HuH-7 (cell line): Measurements from ENCODE around the gene TPI1.

ENCODE experiments used
- DNase-seq: peaks from one replicate; pipeline ENCODE4 v3.0.0; 2011; ENCODE audit warnings: low spot score

TPI1 gene

DNA sequence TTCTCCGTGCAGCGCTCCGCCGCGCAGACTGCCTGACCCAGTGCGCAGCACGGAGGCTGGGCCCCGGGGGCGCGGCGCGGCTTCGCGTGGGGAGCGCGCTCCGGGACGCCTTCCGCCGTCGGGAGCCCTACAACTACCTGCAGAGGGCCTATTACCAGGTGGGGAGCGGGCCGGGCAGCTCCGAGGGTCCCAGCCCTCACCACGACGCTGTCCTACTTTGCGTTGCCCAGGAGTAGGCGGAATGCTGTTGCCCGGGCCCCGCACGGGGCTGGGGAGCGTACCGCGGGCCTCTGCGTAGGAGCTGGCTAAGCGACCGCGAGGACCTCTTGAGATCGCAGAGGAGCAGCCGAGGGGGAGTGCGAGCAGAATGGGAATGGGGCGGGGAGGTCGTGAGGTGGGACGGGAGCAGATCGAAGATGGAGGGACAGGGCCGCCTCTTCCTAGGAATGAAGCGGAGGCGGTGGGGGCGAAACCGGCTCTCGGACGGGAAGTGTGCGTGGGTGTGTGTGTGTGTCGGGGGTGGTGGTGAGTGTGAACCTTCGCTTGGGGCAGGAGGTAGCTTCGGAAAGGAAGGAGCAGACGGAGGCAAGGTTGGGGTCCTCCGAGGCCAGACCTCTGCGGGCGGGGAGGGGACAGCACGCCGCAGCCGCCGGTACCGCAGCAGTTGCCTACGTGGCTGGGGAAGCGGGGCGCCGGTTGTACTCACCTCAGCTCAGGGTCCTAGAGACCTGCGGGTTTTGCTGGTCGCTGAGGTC lies 38.4 kb upstream of the TPI1 start:
- peak; percentile 58 for DNase-seq

GRCh38 chr12:6829536-6830220 lies 37.7 kb upstream of the TPI1 start:
- DNase-seq: peak; percentile 86

DNA sequence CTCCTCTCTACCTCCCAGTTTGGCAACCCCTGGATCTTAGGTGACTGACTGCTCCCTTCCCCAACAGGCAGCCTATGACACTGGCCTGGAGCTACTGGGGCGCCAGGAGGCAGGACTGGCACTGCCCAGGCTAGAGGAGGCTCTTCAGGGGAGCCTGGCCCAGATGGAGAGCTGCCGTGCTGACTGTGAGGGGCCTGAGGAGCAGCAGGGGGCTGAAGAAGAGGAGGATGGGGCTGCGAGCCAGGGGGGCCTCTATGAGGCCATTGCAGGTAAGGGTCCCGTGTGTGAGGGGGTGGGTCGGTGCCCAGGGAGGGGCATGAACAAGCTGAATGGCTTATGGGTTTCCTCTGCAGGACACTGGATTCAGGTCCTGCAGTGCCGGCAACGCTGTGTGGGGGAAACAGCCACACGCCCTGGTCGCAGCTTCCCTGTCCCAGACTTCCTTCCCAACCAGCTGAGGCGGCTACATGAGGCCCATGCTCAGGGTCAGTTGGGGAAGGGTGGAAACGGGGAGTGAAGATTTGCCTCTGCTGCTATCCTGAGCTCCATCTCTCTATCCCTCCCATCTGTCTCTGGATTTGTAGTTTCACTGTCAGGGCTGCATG lies 36.9 kb upstream of the TPI1 start:
- no peak for DNase-seq

DNA sequence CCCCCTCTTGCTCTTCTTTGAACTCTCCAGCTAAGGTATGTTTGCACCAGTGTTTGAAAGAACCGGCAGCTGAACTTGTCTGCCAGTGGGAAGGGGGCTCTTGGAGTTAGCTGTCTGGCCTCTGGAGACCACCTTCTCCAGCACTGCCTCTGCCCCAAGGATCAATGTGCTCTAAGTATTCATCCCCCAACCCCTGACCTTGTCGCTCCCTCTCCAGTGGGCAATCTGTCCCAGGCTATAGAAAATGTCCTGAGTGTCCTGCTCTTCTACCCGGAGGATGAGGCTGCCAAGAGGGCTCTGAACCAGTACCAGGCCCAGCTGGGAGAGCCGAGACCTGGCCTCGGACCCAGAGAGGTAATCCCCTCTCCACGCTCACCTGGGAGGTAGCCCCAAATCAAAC lies 36.3 kb upstream of the TPI1 start:
- no peak for DNase-seq

DNA sequence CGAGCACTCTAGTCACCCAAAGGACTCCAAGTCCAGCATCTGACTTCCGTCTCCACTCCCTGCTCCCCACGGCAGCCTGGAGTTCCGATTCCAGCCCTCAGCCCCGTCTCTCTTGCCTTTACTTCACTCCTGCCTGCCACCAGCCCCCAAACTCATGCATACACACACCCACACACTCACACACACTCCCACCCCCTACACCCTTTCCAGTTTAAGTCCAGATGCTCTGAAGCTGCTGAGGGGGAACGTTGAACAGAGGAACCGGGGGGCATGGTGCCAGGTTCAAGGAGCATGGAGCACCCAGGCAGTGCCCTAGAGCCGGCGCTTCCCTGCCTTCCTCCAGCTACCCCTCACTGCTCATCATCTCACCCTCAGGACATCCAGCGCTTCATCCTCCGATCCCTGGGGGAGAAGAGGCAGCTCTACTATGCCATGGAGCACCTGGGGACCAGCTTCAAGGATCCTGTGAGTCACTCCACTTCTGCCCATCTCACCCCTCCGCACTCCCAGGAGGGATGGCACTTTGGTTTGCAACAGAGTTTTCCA lies 35.8 kb upstream of the TPI1 start:
- no peak for DNase-seq

- no peak for DNase-seq
These were observed 35.2 kb upstream of the TPI1 start for GRCh38 chr12:6832125-6832524.

DNA sequence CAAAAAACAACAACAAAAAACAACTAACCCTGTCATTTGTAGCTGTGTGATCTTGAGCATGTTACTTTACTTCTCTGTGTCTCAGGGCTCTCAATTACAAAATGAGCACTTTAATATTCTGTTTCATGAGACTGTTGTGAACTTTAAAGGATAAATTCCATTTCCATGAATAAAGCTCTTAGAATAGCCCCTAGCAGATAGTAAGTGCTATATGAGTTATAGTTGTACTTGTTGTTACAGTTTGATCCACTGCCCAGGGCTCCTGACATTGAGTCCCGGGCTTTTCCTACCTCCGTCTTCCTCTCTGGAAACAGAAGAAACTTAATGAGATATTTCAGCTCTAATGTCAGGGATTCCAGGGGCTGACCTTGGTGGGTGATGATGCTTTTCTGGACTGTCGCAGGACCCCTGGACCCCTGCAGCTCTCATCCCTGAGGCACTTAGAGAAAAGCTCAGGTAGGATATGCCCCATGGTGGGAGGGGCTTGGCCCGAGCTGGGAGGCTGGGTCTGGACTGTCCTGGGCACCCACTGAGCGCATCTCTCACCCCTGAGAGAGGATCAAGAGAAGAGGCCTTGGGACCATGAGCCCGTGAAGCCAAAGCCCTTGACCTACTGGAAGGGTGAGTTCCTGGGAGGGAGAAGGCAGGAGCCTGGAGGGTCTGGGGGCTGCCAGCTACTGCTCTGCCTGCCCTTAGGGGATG lies 34.0 kb upstream of the TPI1 start:
- DNase-seq: no peak

GRCh38 chr12:6834254-6834653 lies 33.1 kb upstream of the TPI1 start:
- no peak for DNase-seq

DNA sequence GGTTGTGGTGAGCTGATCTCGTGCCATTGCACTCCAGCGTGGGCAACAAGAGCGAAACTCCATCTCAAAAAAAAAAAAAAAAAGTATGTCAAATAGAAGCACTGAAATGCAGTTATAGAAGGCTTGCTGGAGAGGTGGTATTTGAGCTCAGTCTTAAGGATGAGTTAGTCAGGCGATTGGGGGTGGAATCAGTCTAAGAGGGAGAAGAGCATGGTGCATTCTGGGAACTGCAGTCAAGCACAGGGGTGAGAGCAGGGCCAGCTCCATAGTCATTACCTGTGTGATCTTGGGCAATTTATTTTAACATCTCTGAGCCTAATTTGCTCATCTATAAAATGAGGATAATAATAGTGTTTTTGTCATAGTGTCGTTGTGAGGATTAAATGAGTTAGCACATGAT lies 32.5 kb upstream of the TPI1 start:
- DNase-seq: no peak

DNA sequence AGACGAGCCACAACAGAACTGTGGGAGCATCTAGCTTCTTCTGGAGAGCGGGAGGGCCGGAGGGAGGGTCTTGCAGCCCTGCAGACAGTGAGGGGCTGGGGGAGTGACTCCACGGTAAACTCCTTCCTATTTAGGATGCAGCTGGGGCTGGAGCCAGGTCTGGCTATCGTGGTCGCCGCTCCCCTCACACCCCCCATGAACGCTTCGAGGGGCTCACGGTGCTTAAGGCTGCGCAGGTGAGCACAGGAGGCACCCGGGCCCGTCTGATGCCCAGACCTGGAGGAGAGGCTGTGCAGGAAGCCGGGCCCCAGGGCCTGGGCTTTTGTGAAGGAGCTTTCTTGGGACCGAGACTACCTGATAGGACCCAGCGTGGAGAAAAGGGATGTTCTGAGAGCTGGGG lies 30.5 kb upstream of the TPI1 start:
- DNase-seq: no peak

- DNase-seq: no peak
These were observed 29.8 kb upstream of the TPI1 start for GRCh38 chr12:6837370-6838060.

- DNase-seq: no peak
These were observed 28.5 kb upstream of the TPI1 start for GRCh38 chr12:6838854-6839253.

DNA sequence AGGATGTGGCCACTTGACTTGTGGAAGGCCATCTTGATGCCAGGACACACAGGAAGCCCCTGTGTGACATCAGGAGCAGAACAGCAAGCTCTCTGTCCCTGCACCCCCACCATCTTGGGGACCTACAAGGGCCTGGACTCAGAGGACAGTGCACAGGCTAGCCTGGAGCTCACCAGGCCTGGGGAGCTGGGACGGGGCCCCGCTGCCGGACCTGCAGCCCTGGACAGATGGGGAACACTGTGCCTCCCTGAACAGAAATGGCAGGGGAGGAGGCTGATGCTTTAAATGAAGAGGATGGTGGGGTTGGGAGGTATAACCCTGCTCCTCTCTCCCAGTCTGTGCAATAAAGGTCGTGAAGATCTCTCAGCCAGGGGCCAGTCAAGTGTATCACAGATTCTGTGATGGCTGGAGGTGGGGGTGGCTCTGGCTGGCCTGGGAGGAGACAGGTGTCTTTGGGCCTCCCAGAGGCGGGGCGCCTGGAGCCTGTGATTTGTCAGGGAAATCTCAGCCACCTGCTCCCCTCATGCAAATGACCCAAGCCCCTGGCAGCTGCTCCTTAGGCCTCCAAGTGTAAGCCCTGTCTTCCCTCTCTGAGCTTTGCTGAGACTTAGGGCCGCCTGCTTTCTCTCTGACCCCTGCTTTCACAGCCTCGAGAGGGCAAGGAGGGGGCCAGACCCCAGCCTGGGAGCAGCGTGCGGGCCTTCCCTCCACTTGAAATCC lies 27.7 kb upstream of the TPI1 start:
- DNase-seq: no peak

DNA sequence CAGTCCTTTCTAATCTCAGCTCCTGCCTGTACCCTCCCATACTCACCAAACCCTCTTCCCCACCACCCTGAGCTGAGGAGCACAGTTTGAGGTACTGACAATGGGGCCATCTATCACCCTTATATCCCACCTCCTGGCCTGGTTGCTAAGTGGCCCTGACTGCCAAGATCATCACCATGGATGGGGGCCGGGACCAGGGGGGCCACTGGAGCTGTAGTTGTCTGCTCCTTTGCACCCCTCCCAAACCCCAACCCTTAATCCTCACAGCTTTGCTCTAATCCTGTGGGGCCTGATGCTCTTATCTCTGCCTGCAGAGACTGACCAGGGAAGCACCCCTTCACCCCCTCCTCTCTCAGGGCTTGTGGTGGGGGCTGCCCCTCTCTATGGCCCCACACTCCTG lies 27.0 kb upstream of the TPI1 start:
- no peak for DNase-seq

- no peak for DNase-seq
These were observed 26.4 kb upstream of the TPI1 start, which contains the start of gene GNB3 for GRCh38 chr12:6840761-6841515. TSS of gene GNB3 (plus strand) at chr12:6840925. CDS start at chr12:6841288, 363 bp downstream.

GRCh38 chr12:6842075-6842474 lies 25.3 kb upstream of the TPI1 start:
- DNase-seq: no peak

DNA sequence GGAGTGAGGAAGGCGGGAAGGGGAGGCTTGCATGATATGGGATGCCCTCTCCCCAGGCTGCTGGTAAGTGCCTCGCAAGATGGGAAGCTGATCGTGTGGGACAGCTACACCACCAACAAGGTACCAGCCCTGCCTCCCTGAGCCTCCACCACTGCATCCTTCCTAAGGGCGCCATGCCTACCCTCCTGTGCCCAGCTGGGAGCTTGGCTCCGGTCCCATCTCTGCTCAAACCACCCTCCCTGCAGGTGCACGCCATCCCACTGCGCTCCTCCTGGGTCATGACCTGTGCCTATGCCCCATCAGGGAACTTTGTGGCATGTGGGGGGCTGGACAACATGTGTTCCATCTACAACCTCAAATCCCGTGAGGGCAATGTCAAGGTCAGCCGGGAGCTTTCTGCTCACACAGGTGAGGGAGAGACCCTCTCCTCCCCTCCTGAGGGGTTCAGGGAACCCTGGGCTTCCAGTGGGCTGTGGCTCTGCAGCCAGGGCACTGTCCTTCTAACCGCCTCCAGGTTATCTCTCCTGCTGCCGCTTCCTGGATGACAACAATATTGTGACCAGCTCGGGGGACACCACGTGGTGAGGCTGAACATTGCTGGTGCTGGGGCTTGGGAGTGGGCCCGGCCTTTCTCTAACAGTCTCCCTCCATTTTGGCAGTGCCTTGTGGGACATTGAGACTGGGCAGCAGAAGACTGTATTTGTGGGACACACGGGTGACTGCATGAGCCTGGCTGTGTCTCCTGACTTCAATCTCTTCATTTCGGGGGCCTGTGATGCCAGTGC lies 24.0 kb upstream of the TPI1 start:
- peak; percentile 61 for DNase-seq

DNA sequence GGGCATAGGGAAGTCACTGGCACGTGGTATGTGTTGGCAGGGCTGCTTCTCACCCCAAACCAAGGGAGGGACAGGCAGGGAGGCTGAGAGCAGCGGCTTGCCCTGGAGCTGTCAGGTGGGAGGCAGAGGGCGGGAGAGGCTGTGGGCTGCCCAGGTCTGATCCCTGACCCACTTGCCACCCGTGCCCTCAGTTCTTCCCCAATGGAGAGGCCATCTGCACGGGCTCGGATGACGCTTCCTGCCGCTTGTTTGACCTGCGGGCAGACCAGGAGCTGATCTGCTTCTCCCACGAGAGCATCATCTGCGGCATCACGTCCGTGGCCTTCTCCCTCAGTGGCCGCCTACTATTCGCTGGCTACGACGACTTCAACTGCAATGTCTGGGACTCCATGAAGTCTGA lies 21.9 kb upstream of the TPI1 start:
- DNase-seq: no peak

DNA sequence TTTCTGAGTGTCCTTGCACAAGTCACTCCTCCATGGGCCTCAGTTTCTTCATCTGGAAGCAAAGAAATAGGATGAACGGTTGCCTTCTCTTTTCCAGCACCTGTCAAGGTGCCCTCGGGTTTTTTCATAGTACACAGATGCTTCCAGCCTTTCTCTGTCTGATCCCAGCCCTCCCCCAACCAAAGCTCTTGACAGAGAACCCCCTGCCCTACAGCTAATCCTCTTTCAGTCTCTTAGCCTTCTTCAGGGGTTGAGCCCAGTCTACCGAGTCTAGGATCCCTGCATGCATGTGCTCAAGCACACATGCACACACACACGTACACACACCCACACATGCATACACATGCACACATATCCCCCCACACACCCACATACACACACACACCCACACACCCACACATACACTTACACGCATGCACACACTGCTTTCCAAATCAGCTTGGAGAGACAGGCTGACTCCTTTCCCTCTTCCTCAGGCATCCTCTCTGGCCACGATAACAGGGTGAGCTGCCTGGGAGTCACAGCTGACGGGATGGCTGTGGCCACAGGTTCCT lies 20.9 kb upstream of the TPI1 start:
- no peak for DNase-seq
